H1 (cell line): ENCODE data around the gene SARNP. TPM values are rescaled to one million over a fixed set of nuclear protein-coding genes. Genes with fewer than 3 reads are reported as not detected.
A peak's percentile ranks its signal among the peaks of the same experiment; 100 is the strongest.

Source experiments
- FOSL1 ChIP-seq: IDR thresholded peaks from 2 replicates; pipeline ENCODE4 v1.6.1; 2011; ENCODE audit warnings: mild to moderate bottlenecking, low read depth, low read length, moderate library complexity; ENCODE audit not compliant: insufficient read depth
- NRF1 ChIP-seq: IDR thresholded peaks from 2 replicates; pipeline ENCODE4 v1.6.1; 2011; ENCODE audit warnings: mild to moderate bottlenecking, low read depth, low read length, improper control_type of control experiment
- POLR2A ChIP-seq, 2 experiments: IDR thresholded peaks; 1 replicate in 1 of 2; 2 replicates in 1 of 2; pipeline ENCODE4 v1.6.1; 2011; ENCODE audit warnings: low read depth in 2 of 2, low read length in 2 of 2, mild to moderate bottlenecking in 2 of 2; ENCODE audit errors: control extremely low read depth in 1 of 2
- POLR2AphosphoS5 ChIP-seq: IDR thresholded peaks from 2 replicates; pipeline ENCODE4 v1.6.1; 2011; ENCODE audit warnings: low read depth, low read length
- RAD21 ChIP-seq, 2 experiments: IDR thresholded peaks in 1 of 2; conservative IDR thresholded peaks in 1 of 2; 2 replicates each; pipeline ENCODE4 v1.6.1; 2011; ENCODE audit warnings: low read depth in 2 of 2, low read length in 2 of 2, improper control_type of control experiment in 1 of 2, inconsistent platforms in 1 of 2, mild to moderate bottlenecking in 1 of 2, moderate library complexity in 1 of 2
- RBBP5 ChIP-seq: IDR thresholded peaks from 2 replicates; pipeline ENCODE4 v1.7.1; 2012; ENCODE audit warnings: low read depth, mild to moderate bottlenecking, inconsistent platforms, low read length, moderate library complexity, borderline replicate concordance
- SIX5 ChIP-seq: IDR thresholded peaks from 2 replicates; pipeline ENCODE4 v1.6.1; 2011; ENCODE audit warnings: mild to moderate bottlenecking, low read depth, low read length
- SP2 ChIP-seq: IDR thresholded peaks from 2 replicates; pipeline ENCODE4 v1.6.1; 2012; ENCODE audit warnings: mild to moderate bottlenecking, low read length, inconsistent platforms
- SRF ChIP-seq: IDR thresholded peaks from 2 replicates; pipeline ENCODE4 v1.6.1; 2011; ENCODE audit warnings: mild to moderate bottlenecking, low read depth, low read length, moderate library complexity
- SUZ12 ChIP-seq: fragments of 200-600 bp; sonication (generic); IDR thresholded peaks from 2 replicates; pipeline ENCODE4 v1.6.1; 2012; ENCODE audit warnings: mild to moderate bottlenecking, inconsistent platforms, low read length, moderate library complexity, mixed read lengths
- TEAD4 ChIP-seq: IDR thresholded peaks from 2 replicates; pipeline ENCODE4 v1.6.1; 2012; ENCODE audit warnings: low read depth, low read length, inconsistent platforms, mixed read lengths
- polyA plus RNA-seq, 7 experiments: library from polyadenylated mRNA; depleted of rRNA in 3 of 7; stranded (reverse) in 5 of 7; unstranded in 2 of 7; fragments of >200 nt in 5 of 7; fragments of 200-250 nt in 2 of 7; gene quantifications; 1 replicate in 5 of 7; 2 replicates in 1 of 7; 4 replicates in 1 of 7; pipeline versions ENCODE4 v1.2.1 to v1.2.3, GENCODE V29; 2011 to 2013; ENCODE audit warnings: missing spikeins in 2 of 7, mixed read lengths in 2 of 7
- total RNA-seq: library from RNA; stranded (reverse); fragmentation: NEBNext Ultra II Directional; extraction: Animal tissue kit (Norgen Biotek cat#: 25700); gene quantifications from 2 replicates; pipeline ENCODE4 v1.2.1, GENCODE V29; 2021

Gene SARNP
- total and polyA plus RNA-seq, 2 of the 8 experiments (the other 6 are each of a cell fraction or from before 2014, with no cell fraction given) = 114 to 226 TPM

DNA sequence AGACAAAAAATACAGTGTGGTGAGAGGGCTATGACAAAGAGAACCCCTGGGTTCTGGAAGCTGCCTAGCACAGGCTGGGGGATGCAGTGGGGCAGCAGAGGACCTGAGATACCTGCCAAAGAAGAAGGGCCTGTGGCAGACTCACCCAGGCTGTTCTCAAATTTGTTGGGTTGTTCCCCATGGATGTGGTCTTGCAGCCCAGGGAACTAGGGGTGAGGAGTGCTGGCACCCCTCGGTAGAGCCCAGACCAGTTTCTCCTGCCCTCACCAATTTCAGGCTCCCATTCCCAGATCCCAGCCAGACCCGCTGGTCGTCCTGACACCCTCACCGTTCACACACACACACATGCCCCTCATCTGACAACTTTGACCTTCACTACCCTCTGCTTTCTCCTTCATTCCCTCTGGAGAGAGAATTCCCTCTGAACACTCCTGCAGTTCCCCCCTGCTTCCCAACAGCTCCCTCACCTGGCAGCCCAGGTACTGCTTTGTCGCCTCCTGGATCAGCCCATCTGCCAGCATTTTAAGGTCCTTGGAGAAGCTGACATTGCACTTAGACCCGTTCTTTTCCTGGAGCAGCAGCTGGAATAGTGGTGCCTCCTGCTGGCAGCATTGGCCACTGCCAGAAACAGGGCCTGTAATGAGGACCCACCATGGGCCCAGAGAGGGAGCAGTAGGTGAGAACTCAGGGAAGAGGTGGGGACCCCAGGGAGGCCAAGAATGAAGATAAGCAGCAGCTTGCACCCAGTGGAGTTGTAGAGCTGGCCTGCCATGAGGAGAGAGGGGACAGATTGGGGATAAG lies 80.5 kb downstream of the SARNP start (continued):
- no peak for TF ChIP-seq SUZ12
- TF ChIP-seq TEAD4 = 0 out of 2 replicates have a peak, but pooled peaks have one; percentile 5
- no peak for TF ChIP-seq SP2
- peak; percentile 80 to 87 for TF ChIP-seq RAD21 (IDR thresholded peaks at IDR 0.05 in 1 of 2, conservative IDR thresholded peaks at IDR 0.05 in 1 of 2; ENCODE audit: low read depth in 2 of 2, low read length in 2 of 2)
- TF ChIP-seq POLR2AphosphoS5 = no peak
- TF ChIP-seq SIX5 = no peak
- TF ChIP-seq POLR2A (IDR thresholded peaks at IDR 0.05; ENCODE audit: control extremely low read depth in 1 of 2, low read depth in 2 of 2, low read length in 2 of 2) = no peak
- TF ChIP-seq FOSL1 = no peak
- TF ChIP-seq NRF1 = no peak
- TF ChIP-seq SRF = no peak
- TF ChIP-seq RBBP5 = no peak
